Stimulated activated naive CD8-positive, alpha-beta T cell treated with anti-CD3 and anti-CD28 coated beads, Interleukin-15, Interleukin-2, amounts not matched to agents 100 U/mL and 50 U/mL, for 24 hours (primary cell): ENCODE results near the gene CCDC51.

Experiments
- ATAC-seq: fragments of 150-1000 bp; cut with Tn5 transposase; one replicate; pipeline ENCODE4 v1.10.0; 2021
- DNase-seq: peaks from one replicate; pipeline ENCODE4 v3.0.0; 2021

Gene CCDC51

DNA sequence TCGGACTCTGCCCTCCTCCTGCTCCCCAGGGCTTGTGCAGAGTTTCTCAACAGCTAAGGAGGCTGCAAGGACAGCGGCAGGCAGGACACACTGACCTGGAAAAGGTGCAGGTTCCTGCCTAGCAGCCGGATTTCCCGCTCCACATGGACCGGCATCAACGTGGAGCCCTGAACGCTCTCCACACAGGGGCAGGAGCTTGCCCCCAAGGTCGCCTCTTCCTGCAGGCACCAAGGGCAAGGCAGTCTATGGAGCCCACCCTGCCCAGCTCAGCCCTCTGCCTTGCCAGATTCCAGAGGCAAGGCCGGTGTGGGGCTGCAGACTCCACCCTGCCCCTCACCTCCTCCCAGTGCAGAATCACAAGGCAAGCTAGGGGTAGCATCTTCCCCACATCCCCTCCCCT is 20.8 kb downstream of the CCDC51 start:
- DNase-seq: no peak
- no peak for ATAC-seq

DNA sequence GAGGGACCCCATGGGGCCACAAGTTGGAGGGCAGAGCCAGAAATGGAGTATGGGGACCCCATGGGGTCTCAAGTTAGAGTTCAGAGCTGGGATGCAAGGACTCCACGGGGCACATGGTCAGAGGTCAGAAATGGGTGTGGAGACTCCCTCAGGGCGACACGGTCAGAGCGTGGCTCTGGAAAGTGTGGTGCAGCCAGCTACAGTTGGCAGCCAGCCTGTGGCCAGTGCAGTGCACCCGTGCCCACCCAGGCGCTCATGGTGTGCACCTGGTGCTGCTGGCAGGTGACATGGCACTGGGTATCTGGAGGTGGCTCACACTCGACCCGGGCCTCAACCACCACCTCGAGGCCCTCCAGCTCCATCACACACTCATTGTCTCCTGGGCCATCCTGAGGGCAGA is 21.3 kb downstream of the CCDC51 start:
- ATAC-seq (no peak), DNase-seq (no peak)

DNA sequence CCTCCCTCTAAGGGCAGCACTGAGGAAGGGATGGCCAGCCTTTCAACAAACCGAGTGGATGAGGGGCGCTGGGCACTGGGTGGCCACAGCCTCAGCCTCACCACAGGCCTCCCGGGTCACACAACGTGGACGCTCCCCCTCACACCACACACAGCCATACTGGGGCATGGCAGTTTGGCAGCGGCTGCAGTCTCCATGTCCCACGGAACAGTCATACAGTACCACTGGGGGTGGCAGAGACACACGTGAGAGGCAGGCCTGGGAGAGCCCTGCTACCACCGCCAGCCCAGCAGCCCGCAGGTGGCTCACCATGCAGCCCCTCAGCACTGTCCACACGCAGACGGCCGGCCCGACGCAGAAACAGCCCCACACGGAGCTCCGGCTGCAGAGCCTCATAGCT is 21.8 kb downstream of the CCDC51 start:
- DNase-seq (no peak), ATAC-seq (no peak)

DNA sequence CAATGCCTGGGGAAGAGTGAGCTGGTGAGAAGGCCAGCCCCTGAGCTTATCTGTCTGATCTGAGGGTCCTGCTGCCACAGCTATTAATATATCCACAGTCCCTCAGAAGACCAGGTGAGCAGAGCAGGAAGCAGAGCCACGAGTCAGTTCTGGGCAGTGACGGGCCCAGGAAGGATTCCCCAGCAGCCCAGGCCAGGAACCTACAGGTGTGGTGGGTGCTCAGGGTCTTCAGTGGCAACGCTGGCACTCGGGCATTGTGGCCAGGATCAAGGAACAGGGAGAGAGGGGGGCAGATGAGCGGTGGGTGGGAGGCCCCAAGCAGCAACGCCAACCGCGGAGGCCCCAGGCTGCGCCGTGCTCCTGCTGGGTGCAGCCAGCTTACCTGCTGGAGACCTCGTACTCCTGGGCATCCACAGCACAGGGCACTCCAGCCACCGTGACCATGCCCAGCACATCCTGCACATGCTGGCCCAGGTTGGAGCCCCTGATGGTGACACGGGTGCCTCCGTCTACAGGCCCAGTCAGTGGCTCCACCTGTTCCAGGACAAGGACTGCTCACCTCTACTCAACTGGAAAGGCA is 22.3 kb downstream of the CCDC51 start:
- no peak for DNase-seq
- no peak for ATAC-seq

DNA sequence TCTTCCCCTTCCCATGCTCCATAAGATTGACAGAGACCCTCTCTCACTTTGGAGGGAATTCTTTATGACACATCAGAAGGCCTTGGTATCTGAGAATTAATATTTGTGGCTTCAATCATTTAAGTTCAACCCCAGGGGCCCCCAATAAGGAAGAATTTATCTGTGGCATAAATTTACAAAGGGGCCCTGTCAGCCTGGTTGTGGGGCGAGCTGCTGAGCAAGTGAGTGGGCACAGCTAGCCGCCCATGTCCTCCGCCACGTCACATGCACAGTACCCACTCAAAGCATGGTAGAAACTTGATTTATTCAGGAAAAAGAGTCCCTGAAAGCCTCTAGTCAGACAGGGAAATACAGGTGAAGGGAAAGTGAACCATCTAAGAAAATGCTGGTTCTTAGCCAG is 23.4 kb downstream of the CCDC51 start:
- ATAC-seq: no peak
- no peak for DNase-seq

DNA sequence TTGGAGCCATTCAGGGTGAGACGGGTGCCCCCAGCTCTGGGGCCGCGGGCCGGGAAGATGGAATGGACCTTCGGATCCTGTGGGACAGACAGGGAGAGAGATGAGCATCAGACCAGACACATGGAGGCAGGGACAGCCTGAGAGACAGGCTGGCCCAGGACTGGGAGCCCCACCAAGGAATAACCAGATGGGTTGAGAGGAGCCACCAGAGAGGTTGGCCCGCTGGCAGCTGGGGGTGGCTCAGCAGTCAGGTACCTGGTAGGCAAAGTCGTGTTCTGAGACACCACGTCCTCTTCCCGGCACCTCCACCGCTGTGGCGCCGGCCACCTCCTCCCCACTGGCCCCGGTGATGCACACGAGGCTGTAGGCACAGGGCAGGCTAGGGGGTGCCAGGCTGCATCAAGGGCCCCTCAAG is 23.8 kb downstream of the CCDC51 start:
- ATAC-seq (no peak), DNase-seq (no peak)

DNA sequence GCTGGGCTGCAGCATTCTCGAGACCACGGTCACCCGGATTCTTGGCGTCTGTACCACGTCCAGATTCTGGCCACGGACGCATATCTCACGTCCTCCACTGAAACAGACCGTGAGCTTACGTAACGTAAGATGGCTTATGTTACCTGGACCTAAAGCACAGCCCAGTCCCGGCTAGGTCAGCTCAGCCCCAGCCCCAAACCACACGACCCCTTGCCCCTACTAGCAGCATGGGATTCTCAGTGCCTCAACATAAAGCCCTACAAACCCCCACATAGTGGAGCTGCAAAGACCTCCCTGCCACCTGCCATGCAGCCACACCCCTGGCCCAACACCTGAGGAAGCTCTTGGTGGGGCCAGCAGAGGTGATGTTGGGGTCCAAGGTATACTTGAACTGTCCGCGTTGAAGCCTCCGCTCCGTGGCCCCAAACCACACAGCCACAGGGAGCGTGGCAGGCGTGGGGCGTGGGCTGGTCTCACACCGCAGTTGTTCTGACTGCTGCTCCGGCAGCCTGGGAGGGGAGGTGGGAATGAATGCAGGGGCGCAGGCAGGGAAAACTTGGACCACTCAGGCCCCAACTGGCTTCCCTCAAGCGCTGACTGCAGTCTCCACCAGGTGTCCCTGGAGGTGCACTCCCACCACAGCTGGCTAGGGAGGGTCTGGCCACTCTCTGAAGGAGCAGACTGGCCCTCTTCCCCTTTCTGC is 24.5 kb downstream of the CCDC51 start:
- ATAC-seq: no peak
- DNase-seq: no peak

DNA sequence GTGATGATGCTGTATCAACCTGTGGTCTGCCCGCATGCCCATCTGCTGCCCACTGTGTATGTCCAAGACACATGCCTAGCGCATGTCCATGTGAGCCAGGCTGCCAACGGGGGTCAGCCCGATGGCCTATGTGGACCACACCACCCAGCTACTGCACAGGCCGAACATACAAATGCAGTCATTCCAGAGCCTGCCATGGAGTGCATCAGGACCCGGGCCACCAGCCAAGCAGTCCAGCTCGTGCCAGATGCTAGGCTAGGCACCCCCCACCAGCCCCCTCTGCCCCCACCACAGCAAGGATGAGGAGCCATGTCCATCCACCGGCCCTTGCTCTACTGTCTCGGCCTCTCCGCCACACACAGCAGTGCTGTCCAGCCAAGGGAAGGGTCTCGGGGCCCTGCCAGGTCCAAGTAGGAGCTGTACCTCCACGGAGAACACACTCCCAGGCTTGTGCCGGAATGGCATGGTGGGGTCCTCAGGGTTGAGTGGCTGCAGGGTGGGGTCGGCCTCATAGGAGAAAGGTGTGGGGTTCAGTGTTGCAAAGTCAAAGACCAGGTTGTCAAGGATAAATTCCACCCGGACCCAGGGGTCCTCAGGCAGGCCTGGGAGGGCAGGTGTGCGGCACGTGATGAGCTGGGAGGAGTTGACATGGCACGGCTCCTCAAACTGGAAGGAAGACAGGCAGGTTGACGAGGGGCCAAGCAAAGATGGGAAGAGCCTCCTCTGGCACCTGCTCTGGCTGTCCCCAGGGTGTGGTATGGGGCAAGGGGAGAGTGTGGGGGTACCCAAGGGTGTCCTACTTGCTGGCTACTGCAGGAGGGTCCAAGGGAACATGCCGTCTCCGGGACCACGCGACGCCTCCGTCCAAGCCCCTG is 25.3 kb downstream of the CCDC51 start:
- ATAC-seq (no peak), DNase-seq (no peak)

DNA sequence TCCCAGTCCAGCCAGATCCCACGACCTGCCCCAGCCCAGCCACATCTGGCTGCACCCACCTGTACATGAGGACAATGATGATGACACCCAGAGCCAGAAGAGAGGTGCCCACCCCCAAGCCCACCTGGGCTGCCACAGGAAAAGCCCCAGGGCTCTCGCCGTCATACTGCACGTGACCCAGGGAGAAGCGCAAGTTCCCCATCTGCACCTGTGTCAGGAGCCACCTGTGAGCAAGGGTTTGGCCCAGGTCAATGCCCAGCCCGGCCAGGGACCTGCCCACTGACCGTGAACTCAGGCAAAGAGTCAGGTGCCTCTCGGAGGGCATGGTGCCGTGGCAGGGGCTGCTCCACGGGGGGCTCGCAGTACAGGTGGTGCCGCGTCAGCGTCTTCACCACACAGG is 26.3 kb downstream of the CCDC51 start:
- ATAC-seq (no peak), DNase-seq (no peak)

DNA sequence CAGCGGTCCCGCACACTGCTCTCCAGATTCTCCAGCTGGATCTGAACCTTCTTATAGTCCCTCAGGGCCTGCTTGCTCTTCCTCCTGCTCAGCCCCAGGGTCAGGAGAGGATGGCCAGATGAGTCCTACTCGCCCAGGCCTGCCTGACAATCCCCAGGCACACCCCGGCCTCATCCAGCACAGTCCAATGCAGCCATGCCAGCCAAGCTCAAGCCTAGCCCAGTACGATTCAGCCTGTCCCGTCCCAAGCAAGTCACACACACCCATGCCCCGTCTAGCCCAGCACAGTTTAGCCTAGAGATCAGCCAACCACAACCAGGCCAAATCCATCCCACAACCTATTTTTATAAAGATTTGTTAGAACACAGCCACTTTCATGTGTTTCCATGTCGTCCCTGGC is 26.8 kb downstream of the CCDC51 start:
- DNase-seq (no peak), ATAC-seq (no peak)

DNA sequence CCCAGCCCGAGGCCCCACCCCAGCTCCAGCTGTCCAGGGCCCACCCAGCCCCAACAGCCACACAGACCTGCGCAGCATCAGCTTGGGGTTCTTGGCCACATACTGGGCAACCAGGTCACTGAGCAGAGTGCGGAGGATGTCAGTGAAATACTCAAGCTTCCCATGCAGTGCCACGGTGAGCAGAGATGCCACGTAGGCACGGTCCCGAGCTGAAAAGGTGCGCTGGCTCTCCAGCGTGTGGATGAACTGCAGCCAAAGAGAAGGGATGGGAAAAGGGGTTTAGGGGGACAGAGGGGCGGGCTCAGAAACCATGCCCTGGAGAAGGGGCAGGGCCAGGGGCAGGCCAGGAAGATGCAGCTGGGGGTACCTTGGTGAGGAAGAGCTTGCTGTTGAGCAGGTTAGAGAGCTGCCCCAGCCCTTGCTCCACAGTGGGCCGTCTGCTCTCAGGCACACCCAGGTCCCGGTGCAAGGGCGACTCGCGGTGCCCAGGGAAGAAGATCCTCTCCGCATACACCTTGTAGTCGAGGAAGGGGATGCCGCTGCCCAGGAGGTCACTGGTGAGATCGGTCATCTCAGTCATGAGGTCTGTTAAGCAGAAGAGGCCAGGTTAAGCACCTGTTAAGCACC is 27.4 kb downstream of the CCDC51 start:
- DNase-seq (no peak), ATAC-seq (no peak)

DNA sequence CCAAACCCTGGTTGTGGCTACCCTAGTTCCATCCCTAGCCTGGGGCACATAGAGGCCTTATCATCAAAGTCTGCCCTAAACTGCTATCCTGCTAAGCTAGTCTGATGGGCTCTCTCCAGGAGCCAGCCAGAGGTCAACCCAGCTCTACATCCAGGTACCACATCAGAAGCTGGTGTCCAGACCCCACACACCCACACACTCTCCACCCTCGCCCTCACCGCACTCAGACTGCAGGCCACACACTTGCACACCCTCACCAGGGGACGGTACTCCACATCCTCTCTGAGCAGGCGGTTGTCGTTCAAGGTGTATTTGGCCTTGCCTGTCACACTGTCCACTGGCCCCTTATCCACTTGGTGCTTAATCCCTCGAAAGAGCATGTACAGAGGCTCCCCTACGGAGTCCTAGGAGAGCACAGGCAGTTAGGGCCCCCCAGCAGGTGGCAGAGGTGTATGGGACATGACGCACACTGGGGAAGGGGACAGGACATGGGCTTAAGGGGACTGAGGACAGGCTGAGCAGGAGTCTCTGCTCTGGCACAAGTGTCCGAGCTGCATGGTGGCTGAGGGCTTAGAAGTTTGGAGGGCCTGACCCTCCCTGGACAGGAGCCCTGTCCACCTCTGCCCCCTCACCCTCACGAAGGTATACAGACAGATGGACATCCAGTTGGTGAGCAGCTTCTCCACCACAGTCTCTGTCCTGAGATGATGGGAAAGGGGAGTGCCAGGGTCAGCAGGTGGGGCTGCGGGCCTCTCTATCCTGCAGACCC is 28.1 kb downstream of the CCDC51 start:
- DNase-seq: no peak
- no peak for ATAC-seq

DNA sequence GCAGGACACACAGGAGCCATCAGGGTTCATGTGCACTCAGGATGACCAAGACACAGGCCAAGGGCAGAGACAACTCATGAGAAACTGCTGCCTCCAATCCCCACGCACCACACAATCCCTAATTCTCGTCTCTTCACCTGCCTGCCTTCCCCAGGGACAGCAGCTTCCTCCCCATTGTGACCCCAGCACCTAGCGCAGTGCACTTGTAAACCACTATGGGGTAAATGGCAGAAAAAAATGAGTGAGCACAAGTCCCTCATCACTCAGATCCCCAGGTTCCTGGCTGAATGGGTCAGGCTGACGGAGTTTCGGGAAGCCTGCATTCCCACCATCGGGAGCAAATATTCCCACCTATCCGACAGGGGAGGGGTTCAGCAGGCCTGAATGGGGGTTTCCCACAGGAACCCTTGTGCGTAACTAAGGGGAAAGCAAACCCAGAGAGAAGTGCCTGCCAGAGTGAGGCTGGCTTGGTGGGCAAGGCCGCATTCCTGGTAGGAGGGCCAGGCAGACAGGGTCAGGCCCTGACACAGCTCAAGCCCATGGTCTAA is 28.8 kb downstream of the CCDC51 start:
- ATAC-seq (no peak), DNase-seq (no peak)

DNA sequence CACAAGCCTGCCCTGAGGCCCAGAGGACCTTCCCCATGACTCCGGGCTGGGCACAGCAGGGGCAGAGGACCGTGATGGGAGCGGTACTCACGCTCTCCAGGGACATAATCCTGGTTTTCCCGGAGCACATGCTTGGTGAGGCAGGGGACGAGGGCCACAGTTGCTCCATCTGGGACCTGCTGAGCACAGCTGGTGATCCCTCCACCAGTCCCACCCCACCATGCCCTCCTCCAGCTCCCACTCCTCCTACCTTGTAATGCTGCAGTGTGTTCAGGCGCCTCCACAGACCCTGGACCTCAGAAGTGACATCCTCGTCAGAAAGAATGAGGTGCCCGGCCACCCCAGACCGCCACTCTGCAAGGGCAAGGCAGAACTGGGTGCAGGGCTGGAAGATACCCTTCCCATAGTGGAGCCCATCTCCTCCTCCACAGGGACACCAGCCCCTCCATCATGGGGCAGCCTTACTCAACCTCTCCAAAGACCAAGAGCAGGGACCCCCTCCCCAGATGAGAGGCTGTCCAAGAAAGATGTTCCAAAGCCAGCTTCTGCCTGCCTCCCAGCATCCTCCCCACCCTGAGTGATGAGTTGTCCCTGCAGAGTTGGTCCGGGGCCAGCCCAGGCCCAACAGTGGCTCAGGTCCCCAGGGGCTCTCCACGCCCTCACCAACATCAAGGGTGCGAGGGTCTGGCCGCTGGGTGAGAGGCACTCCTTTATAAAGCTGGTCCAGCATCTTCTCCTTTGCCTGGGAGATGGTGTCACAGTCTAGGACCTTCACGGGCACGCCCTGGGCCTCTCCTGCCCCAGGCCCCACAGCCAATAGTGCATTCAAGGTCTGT is 29.5 kb downstream of the CCDC51 start:
- DNase-seq (no peak), ATAC-seq (no peak)

DNA sequence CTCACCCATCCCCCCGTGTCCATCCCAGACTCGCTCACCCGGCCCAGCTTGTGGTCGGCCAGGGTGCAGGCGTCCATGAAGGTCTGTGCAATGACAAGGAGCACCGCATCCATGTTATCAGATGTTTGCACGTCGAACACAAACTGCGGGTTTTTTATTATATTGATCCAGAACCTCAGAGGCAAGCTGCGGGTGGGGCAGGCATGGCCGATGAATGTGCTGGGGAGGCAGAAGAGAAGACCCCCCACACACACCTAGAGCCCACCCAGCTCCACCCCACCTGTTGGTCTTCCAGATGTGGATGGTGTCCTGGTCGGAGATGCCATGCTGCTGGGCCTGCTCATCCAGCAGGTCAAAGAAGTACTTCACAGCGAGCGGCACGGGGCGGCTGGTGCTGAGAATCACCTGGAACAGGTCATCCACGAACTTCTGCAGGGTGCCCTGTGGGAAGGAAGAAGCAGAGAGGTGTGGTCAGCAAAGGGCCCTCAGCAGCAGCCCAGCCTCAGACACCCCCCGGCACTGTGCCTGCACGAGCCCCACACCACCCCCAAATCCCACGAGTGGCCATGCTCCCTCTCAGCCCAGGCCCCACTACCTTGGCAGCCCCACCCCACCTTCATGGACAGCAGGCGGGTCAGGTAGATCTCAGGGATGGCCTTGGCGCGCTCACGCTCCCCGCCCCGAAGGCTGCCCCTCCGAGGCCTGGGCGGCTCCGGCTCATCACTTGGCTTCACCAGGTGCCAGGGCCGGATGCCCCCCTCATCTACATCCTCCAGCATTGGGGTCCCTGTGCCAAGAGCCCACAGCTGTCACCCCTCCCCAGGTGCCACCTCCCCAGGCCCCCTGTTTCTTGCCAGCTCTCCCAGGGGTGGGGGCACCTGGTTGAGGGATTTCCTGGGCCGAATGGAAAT is 30.4 kb downstream of the CCDC51 start:
- ATAC-seq: no peak
- DNase-seq: no peak

DNA sequence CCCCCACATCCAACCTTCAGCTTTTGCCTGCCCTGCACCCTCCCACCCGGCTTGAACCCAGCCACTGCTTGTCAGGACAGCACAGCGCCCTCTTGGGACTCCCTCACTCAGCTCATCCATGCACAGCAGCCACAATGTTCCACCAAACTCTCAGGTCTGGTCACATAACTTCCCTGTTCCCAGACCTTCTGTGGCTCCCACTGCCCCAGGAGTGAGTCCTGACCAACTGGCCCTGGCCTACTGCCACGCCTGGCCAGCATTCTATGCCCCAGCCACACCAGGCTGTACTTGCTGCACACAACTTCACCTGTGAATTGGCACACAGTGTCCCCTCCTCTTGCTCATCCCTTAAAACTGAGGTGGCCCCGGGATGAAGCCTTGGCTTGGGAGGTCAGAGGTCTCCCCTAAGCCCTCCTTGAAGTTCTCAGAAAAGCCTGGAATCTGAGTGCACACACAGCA is 31.1 kb downstream of the CCDC51 start:
- peak; percentile 8 for DNase-seq
- ATAC-seq: no peak

DNA sequence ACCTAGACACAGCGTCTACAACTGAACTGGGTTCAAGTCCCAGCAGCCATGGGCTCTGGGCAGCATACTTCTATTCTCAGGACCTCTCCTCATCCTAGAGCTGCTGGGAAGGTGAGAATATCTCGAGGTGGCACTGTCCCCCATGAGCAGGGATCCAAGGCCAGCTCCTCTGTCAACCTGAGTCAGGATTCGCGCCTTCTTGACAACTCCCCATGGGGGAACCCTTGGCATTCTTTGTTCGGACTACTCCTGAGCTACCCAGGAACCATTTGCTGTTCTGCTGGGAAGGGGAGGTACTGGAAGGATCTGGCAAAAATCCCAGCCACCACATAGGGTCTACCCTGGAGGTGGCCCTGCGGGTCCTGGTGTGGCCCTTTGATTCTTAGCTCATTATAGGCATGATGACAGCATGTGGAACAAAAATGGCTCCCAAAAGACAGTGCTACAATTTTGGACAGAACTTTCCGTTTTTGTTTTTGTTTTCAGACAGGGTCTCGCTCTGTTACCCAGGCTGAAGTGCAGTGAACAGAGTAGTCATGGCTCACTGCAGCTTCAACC is 32.3 kb downstream of the CCDC51 start:
- ATAC-seq (no peak), DNase-seq (no peak)

DNA sequence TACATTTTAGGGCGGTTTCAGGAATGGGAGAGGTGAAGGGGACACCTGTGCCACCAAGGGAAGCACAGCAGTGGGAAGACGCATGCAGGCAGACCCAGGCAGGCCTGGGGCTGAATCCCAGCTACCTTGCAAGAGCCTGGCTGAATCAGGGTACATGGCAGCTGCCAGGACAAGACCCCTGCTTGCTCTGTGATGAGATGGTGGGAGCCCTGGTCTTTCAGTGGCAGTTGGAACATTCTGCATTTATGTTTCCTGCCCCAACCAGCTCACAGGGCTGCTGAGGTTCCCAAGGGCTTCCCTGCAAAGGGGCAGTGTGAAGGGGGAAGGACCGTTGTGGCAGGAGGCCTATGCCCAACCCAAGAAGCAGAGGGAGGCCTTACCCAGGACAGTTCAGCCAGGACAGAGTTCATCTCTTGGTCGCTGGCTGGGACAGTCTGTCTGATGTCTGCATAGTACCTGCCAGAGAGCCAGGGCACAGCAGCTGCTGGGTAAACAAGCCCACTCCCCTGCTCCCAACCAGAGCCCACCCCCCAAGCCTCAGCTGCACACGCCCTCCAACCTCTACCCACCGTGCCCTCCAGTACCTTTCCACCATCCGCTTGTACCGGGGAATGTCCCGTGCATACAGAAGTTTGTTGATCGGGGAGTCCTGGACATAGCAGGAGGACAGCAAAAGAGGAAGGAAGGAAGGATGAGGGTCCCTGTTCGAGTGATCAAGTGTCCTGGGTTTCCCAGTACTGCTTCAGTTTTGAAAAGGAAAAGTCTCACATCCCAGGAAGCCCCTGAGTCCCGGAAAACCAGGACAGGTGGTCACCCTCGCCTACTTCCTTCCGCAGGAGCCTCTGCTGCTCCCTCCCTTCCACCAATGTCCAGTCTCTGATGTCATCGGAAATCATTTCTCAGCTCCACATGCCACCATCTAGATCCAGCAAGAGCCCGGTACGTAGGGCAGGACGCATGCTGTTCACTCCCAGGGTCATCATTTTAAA is 33.2 kb downstream of the CCDC51 start:
- no peak for ATAC-seq
- peak; percentile 1 for DNase-seq
